MV-4-11 (cell line): ENCODE data around the gene ZC3H4.
"Not testable (repeated sequence)": the region's sequence is repeated elsewhere in the genome, so short reads cannot be mapped to it uniquely, and the experiment has no call there.

Experiments
- DNase-seq: peaks from one replicate; lab custom pipeline; 2025; lab: John Stamatoyannopoulos, UW

Gene ZC3H4

DNA sequence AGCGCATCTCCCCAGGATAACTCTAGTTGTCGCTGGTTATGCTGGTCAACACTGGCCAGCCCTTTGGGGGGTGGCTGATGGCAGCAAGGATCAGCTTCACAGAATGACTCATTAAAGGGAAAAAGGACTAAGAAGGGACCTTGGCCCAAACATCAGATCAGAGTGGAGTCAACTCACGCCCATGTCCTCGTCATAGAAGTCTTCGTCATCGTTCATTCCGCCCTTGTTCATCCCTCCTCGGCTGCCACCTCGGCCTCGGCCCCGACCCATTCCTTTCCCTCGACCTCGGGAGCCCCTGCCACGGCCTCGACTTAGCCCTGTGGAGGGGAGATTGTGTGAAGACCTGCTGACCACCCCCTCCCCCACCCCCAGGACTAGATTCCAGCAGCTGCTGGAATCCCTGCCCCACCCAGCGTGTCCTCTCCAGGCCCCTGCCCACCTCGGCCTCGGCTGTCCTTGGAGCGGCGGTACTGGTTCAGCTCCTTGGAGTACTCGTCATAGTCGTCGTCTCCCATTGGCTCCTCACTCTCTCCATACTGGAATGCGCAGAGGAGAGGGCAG is 28.6 kb downstream of the ZC3H4 start:
- DNase-seq = no peak

DNA sequence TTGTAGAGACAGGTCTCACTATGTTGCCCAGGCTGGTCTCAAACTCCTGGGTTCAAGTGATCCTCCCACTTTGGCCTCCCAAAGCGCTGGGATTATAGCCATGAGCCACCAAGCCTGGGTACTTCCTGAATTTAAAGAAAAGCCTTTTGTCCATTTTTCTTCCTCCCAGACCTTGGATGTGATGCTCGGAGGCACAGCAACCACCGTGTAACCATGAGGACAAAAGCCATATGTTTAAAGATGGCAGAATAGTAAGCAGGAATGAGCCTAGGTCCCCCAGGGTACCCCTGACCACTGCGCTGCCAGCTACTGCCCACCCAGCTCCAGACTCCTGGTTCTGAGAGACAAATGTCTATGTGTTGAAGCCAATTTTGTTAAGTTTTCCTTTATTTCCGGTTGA is 31.1 kb downstream of the ZC3H4 start:
- DNase-seq = no peak

DNA sequence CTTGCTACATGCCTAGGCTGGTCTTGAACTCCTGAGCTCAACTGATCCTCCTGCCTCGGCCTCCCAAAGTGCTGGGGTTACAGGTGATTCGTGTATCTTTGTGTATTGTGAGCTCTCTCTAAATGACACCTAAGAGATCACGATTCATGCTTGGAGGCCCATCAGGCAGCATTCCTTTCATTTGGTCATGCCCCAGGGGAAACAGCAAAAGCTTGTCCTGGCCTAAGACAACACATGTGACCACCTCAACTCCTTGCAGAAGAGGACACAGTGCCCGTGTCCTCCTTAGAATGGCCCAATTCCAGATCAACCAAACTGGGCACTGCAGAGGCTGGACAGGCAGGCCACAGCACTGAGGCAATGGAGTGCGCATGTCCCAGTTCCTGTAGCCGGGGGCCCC is 32.5 kb downstream of the ZC3H4 start:
- DNase-seq = no peak

- not testable (repeated sequence) for DNase-seq
These were observed 35.2 kb downstream of the ZC3H4 start for GRCh38 chr19:47078351-47078750.

- DNase-seq = no peak
These were observed 37.6 kb downstream of the ZC3H4 start for GRCh38 chr19:47075941-47076340.

- peak; percentile 90 for DNase-seq
These were observed 38.3 kb downstream of the ZC3H4 start for GRCh38 chr19:47075179-47075810.

GRCh38 chr19:47074621-47075020 is 39.0 kb downstream of the ZC3H4 start:
- no peak for DNase-seq

GRCh38 chr19:47073574-47073973 is 40.0 kb downstream of the ZC3H4 start:
- no peak for DNase-seq

GRCh38 chr19:47072323-47072722 is 41.3 kb downstream of the ZC3H4 start:
- no peak for DNase-seq

- no peak for DNase-seq
These were observed 41.8 kb downstream of the ZC3H4 start for GRCh38 chr19:47071731-47072130.

- DNase-seq = no peak
These were observed 42.8 kb downstream of the ZC3H4 start for GRCh38 chr19:47070756-47071155.

- DNase-seq = no peak
These were observed 43.8 kb downstream of the ZC3H4 start for GRCh38 chr19:47069795-47070194.

- no peak for DNase-seq
These were observed 44.6 kb downstream of the ZC3H4 start for GRCh38 chr19:47068876-47069406.

GRCh38 chr19:47068246-47068645 is 45.3 kb downstream of the ZC3H4 start:
- no peak for DNase-seq

- DNase-seq = no peak
These were observed 46.2 kb downstream of the ZC3H4 start for GRCh38 chr19:47067215-47067847.

GRCh38 chr19:47066376-47067214 is 47.0 kb downstream of the ZC3H4 start:
- no peak for DNase-seq

GRCh38 chr19:47065242-47065641 is 48.3 kb downstream of the ZC3H4 start:
- no peak for DNase-seq

- no peak for DNase-seq
These were observed 49.7 kb downstream of the ZC3H4 start for GRCh38 chr19:47063874-47064273.

- DNase-seq = no peak
These were observed 55.0 kb downstream of the ZC3H4 start for GRCh38 chr19:47058621-47059022.

- DNase-seq = no peak
These were observed 56.2 kb downstream of the ZC3H4 start for GRCh38 chr19:47057328-47057727.

DNA sequence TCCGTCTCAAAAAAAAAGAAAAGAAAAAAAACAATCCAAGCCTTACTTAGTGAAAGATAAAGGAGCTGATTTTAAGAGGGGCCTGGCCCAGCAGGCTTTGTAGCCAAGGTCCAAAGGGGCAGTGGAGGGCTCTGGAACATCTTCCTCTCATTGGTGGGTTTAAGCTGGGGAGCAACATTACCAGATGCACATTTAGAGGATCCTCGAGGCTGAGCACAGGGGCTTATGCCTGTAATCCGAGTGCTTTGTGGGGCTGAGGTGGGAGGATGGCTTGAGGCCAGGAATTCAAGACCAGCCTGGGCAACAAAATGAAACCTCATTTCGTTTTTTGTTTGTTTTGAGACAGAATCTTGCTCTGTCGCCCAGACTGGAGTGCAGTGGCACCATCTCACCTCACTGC is 57.2 kb downstream of the ZC3H4 start:
- no peak for DNase-seq

GRCh38 chr19:47050562-47050961 is 63.0 kb downstream of the ZC3H4 start:
- DNase-seq = not testable (repeated sequence)

- DNase-seq = no peak
These were observed 64.3 kb downstream of the ZC3H4 start for GRCh38 chr19:47049307-47049700.
